GM18858 (cell line): Measurements from ENCODE around the gene PHETA1.

Source experiments
- ATAC-seq: cut with Tn5 transposase; IDR thresholded peaks from one replicate; pipeline ENCODE4 v1.9.1; 2021; ENCODE audit not compliant: unreplicated experiment

PHETA1 gene, protein sequence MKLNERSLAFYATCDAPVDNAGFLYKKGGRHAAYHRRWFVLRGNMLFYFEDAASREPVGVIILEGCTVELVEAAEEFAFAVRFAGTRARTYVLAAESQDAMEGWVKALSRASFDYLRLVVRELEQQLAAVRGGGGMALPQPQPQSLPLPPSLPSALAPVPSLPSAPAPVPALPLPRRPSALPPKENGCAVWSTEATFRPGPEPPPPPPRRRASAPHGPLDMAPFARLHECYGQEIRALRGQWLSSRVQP

DNA sequence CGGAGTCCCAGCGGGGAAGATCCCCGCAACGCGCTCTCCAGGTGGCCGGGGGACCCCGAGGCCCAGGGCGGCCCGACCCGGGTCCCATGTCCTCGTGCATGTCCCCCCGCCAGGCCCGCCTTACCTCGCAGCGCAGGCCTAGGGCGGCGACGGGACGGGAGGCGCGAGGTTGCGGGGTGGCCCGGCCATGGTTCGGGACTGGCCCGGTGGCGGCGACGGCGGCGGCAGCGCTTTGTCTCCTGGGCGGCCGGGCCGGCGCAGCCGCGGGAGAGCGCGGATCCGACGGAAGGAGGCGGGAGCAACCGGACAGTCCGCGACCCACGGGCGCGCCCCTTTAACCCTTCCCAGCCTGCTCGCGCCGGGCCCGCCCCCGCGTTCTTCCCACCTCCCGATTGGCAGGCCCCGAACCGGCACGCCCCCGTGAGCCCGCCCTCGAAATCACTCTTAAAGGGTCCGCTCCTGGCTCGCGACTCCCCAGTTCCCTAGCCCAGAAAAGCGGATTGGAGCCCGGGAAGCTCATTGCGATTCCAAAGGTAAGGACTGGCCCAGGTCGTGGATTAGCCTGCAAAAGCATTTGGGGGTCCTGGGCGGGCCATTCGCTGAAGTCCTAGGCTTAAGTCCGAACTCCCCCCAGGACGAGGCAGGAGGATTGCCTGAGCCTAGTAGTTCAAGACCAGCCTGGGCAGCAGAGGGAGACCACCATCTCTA, at the start of gene PHETA1:
Gene PHETA1, minus strand, starts transcription at position 308 of the 708 bp plus-strand sequence. CDS start 5,668 bp downstream, outside the sequence.
- ATAC-seq: peak; percentile 55

DNA sequence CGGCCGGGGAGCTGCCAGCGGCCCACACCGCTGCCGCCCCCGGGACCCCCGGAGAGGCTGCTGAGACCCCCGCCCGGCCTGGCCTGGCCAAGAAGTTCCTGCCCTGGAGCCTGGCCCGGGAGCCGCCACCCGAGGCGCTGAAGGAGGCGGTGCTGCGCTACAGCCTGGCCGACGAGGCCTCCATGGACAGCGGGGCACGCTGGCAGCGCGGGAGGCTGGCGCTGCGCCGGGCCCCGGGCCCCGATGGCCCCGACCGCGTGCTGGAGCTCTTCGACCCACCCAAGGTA, 49.6 kb upstream of the PHETA1 start:
- ATAC-seq: no peak

DNA sequence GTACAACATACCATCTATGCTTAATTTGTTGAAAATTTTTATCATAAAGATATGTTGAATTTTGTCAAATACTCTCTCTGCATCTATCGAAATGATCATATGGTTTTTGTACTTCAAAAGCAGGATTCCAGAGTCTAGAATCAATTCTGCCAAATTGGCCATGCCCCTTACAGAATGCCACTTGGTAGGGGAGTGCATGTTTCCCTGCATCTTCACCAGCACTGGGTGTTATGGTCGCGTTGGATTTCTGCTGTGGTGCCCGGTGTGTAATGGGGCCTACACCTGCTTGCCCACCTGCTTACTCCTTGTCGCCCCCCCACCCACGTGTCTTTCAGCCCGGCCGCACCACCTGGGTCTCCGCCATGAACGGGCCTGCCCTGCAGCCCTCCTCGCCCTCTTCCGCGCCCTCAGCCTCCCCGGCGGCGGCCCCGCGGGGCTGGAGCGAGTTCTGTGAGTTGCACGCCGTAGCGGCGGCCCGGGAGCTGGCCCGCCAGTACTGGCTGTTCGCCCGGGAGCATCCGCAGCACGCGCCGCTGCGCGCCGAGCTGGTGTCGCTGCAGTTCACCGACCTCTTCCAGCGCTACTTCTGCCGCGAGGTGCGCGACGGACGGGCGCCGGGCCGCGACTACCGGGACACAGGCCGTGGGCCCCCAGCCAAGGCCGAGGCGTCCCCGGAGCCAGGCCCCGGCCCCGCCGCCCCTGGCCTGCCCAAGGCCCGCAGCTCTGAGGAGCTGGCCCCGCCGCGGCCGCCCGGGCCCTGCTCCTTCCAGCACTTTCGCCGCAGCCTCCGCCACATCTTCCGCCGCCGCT, 49.1 kb upstream of the PHETA1 start:
- no peak for ATAC-seq

DNA sequence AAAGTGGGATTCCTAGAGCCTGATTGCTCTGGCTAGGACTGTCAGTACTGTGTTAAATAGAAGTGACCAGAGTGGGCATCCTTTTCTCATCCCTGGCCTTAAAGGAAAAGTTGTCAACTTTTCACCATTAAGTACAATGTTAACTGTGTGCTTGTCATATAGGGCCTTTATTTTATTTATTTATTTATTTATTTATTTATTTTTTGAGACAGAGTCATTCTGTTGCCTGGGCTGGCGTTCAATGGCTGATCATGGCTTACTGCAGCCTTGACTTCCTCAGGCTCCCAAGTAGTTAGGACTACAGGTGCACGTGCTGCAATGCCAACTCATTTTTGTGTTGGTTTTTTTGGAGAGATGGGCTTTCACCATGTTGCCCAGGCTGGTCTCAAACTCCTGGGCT, 48.4 kb upstream of the PHETA1 start:
- no peak for ATAC-seq

DNA sequence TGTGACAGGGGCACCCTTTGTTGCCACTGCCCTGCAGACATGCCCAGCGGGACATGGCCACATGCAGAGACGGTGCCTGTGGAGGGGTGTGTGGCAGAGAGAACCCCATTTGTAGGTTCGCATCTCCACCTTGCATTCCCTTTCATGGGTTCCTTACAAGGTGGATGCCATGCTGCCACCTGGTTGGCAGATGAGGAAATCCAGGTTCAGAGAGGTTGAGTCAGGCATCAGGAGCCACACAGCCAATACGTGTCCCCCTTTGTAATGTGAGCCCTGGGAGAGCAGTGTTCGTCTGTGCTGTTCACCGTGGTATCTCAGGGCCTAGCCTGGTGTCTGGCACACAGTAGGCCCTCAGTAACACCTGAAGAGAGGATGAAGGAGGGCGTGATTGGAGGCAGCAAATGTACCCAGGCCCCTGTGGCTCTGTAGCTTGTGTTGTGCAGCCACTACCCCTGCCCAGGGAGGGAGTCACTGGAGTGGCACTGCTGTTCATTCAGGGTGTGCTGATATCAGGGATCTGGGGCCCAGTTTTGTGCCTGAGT, 45.9 kb upstream of the PHETA1 start:
- ATAC-seq: no peak

DNA sequence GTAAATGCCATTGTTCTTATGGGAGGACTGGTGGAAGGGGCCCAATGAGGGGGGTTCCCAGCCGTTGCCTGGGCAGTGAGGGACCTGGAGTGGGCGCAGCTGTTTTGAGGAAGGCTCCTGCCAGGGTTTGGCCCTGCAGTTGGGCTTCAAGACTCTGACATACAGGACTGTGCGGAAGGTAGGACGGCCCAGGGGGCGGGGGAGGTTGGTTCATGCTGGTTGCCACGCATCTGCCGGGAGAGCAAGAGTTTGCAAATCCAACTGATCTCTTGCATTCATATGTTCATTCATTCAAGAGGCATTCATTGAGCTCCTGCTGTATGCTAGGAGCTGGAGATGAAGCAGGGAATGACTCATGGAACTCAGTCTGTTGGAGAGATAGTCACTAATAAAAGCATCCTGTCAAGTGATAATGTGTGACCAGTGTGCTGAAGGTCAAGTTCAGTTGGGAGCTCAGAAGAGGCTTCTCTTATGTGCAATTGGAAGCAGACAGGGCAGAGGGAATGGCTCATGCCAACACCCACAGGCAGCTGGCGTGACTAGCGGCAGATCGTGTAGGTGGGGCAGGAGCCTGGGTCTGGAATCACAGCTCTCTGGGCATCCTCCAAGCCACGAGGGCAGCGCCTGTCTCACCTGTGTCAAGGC, 44.7 kb upstream of the PHETA1 start:
- ATAC-seq: no peak

DNA sequence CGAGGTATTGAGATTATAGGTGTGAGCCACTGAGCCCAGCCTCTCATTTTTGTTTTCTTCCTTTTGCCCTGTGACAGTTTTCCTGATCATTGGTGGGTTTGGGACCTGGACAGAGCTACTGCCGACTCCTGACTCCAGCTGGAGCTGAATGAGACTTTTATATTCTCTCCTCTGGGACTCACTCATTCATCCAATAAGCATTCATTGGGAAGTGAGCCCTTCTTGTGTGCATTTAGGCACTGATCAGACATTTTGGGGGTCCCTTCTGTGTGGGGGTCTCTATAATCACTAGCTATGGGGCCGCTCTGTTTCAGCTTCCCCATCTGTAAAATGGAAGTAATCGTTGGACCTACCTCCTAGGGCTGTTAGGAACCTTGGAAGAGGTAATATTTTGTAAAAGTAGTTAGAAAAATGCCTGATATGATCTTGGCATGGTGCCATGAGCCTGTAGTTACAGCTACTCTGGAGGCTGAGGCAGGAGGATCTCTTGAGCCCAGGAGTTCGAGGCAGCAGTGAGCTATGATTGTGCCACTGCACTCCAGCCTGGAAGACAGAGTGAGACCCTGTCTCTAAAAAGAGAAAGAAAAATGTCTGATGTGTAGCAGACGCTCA, 44.0 kb upstream of the PHETA1 start:
- ATAC-seq: no peak

DNA sequence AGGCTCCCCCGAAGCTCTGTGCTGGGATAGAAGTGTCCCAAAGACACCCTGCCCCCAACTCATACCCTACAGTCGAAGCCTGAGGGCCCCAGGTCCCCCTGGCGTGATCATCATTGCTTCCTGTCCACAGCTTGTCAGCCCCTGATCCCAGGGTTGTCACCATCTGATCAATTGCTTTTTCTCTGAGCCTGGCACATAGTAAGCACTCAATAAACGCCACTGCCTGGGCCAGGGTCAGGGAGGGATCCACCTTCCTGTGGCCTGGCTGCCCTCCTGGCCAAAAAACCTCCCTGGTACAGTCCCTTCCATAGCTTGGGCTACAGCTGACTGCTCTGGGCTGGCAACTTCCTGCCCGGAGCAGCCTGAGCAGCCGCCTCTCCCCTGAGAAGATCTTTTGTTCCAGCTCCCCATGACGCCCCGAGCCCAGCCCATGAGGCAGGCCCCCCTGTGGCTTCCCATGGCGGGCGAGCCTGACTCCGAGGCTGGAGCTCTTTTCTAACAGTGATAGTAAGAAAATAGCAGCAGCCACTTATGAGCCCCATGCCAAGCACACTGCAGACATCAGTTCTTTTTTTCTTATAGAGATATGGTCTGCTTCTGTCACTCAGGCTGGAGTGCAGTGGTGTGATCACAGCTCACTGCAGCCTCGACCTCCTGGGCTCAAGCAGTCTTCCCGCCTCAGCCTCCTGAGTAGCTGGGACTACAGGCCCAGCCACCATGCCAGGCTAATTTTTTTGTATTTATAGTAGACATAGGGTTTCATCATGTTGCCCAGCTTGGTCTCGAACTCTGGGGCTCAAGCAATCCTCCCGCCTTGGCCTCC, 43.3 kb upstream of the PHETA1 start:
- ATAC-seq: no peak

DNA sequence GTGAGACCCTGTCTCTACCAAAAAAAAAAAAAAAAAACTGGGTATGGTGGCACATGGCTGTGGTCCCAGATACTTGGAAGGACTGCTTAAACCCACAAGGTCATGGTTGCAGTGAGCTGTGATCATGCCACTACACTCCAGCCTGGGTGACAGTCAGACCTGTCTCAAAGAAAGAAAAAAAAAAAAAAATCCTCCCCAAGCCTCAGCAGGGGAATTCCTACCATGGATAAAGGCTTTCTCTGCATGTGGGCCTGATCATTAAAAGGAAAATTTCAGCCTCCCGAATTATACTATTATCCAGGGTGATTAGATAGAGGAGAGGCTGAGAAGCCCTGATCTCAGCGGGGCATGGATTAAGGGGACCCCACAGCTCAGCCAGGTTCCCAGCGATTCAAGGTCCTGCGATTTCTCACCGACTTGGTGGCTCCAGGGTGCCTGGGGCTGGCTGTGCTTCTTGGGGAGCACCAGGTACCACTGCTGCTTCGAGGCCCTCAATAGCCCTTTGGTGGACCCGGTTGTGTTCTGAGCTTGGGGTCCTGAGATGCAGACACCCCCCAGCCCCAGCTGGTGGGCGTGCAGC, 42.4 kb upstream of the PHETA1 start:
- no peak for ATAC-seq

DNA sequence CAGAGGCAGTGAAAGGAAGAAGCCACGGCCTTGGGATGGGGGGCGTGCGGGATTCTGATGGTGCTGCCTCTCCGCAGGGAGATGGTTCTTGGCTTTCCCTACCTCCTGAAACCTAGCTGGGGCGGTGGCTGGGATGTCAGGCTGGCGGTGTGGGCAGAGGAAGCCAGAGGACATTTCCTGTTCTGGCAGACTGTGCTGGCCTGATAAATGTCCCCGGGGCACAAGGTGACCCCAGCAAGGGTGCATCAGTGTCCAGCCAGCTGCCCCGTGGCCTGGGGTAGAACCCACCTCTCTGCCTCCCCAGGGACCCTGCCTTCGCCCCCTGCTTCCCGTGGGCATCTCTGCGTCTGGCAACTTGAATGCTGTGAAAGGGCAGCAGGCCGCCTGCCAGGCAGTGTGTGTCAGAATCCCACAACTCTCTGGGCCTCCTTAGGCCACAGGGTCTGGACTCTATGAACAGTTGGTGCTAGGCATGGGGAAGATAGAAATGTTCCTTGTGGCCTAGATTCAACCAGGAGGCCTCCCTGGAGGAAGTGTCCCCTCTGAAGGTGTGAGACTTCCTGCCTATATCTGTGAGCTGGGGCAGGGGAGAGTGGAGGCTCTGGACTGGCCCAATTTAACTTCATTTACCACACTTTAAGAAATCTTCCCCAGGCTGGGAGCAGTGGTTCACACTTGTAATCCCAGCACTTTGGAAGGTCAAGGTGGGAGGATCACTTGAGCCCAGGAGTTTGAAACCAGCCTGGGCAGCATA, 41.7 kb upstream of the PHETA1 start:
- no peak for ATAC-seq

DNA sequence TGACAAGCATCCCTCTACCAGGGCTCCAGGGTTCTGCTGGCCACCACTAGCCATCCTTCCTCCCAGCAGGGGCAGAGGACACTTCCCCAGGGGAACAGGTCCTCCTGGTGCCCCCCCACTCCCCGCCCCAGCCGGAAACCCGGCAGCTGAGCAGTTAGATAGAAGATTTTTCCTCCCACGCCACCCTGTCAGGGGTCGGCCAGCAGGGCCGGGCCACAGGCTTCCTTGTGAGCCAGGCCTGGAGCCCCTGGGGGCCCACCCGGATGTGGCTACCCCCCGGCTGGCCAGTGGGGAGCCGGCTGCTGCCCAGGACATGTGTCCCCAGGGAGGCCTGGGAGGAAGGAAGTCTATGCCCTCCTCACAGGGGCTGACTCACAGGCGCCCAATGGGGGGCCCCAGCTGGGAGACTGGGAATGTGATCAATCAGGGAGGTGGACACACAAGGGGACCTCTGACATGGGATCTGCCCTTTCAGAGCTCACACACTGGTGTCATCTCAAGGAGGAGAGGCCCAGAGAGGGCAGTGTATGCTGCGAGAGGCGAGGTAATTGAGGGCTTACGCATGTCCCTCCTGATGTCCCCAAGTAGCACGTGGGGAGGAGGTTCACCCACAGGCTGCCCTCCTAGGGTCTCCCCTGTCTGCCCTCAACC, 41.0 kb upstream of the PHETA1 start:
- ATAC-seq: no peak

DNA sequence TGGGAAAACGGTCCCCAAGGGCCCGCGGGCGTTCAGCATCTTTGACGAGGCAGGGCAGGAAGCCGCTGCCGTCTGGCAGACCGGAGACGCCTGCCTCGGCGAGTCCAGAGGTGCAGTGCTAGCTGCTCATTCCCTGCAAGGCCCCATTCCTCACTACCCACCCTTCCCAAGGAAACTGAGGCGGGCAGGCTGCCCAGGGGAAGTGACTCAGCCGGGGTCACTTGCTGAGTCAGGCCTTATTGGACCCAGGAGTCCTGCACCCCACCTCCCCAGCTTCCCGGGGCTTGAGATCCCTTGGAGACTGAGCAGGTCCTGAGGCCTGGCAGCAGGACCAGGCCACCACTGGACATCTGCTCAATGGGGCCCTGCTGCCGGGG, 40.5 kb upstream of the PHETA1 start:
- no peak for ATAC-seq

DNA sequence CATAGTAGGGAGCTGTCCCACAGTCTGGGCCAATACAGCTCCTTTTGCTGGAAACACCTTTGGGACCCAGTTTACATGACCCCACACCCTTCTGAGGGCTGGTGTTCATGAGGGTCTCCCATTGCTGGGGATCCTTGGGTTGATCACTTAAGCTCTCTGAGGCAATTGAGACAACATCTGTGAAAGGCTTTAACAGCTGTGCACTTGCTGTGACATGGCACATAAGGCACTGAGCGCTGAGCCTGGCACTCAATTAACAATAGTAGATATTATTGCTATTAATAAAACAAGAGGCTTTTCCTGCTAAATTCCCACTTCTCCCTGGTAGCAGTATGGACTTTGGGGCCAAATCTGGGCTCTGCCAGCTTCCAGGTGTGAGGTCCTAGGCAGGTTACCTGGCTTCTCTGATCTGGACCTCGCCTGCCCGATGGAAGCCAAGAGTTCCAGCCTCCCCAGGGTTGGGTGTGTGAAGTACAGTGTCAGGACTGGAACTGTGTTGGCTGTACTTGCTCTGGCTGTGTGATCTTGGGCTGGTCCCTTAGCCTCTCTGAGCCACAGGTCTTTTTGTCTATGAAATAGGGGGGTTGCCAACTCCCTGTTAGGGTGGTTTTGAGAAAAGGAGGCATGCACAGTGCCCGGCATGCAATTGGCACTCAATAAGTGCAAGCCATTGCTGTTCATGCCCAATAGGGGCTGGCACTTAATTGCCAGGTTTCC, 39.9 kb upstream of the PHETA1 start:
- no peak for ATAC-seq

DNA sequence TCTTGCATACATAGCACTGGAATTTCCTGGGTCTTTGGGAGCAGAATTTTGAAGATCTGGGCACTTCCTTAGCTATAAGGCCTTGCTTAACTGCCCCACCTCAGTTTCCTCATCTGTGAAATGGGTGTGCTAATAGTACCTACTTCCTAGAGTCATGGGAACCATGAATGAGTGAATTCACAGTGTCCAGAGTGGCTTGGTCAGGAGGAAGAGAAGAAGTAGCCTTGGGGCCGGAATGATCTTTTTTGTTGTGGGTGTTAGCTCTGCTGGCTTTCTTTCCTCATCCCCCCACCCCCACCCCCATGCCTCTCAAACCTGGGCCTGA, 39.2 kb upstream of the PHETA1 start:
- no peak for ATAC-seq

DNA sequence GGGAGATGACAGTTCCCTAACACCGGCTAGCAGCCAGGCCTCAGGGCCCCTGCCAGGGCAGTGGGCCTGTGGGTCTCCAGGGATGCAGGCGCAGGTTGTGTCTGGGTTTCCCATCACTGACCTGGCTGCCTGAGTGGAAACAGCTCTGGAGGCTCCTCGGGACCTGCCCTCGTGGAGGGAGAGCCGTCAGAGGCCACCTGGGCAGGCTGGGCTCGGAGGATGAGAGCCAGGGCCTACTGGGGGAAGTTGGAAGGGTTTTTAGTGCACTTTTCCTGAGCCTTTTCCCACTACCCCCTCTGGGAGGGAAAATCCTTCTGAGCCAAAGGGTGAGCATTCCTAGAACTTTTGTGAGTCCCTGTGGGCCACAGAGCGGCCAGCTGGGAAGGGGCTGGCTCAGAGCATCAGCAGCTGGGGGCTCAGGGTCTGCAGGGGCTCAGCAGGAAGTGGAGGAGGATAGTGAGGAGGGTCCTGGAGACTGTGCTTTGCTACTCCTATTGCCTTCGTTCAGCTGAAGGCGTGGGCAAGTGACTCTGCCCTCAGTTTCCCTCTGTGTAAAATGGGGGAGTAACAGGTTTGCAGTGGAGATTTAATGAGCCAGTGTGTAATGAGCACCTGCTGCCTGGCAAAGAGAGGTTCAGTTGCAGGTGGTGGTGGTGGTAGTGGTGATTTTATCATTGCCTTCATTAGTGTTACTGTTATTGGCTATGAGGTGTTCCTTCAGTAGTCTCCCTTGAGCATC, 38.7 kb upstream of the PHETA1 start:
- no peak for ATAC-seq

DNA sequence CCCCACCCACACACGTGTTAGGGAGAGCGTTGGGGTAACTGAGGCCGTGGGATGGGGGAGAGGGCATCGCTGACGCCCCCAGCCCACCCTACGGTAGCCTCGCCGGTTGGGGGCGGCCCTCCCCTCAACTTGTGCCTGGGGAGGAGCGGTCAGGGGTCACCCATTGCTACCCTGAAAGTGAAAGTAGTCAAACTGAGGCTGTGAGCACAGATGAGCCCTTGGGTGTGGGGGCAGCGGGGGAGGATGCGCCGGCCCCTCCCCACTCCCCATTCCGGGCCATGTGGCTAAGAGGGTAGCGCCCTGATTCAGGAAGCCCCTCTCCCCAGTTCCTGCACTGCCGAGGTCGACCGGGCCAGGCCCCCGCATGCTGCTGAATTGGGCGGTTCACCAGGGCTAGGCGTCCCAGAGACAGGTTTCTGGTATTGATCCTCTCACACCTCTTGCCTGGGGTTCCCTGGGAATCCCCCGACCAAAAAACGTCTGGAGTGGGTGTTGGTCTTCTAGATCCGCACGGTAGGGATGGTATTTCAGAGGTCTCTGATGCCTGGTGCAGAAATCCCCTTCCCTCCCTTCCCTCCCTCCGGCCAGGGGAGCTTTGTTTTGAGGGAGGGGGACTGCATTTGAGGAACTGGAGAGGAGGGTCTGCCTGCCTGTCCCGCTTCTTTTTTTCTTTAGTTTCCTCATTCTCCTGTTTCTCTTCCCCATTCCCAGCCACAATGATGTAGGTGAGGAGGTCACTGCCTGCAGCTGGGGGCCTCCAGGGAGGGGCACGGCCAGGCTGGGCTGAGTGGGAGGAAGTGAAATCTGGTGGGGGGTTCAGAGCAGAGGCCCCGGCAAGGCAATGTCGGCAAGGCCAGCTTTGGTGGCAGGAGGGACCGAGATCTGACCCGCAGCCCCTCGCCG, 37.8 kb upstream of the PHETA1 start:
- ATAC-seq: no peak
